ENCODE measurements around the gene ACTMAP.

GRCh38 chr19:40714441-40715299, 35.6 kb downstream of the ACTMAP start:
- TF ChIP-seq POLR2AphosphoS5 (IDR thresholded peaks at IDR 0.05; ENCODE audit: low read depth, low read length), result no peak
- no peak for TF ChIP-seq NFIC (IDR thresholded peaks at IDR 0.05; ENCODE audit: borderline replicate concordance)
- TF ChIP-seq USF1 (IDR thresholded peaks at IDR 0.05; ENCODE audit: borderline replicate concordance, low read depth), result no peak
- TF ChIP-seq TAF1 (IDR thresholded peaks at IDR 0.05; ENCODE audit: borderline replicate concordance, low read depth, low read length), result no peak; the same call in 1 of the 2 replicates
- TF ChIP-seq, protein P1, sequence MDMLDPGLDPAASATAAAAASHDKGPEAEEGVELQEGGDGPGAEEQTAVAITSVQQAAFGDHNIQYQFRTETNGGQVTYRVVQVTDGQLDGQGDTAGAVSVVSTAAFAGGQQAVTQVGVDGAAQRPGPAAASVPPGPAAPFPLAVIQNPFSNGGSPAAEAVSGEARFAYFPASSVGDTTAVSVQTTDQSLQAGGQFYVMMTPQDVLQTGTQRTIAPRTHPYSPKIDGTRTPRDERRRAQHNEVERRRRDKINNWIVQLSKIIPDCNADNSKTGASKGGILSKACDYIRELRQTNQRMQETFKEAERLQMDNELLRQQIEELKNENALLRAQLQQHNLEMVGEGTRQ (IDR thresholded peaks at IDR 0.05; ENCODE audit: borderline replicate concordance, low read depth, low read length), result no peak
- TF ChIP-seq MXI1 (IDR thresholded peaks at IDR 0.05; ENCODE audit: low read depth, low read length), result no peak; the same call in 1 of the 2 replicates
- TF ChIP-seq, protein P2, sequence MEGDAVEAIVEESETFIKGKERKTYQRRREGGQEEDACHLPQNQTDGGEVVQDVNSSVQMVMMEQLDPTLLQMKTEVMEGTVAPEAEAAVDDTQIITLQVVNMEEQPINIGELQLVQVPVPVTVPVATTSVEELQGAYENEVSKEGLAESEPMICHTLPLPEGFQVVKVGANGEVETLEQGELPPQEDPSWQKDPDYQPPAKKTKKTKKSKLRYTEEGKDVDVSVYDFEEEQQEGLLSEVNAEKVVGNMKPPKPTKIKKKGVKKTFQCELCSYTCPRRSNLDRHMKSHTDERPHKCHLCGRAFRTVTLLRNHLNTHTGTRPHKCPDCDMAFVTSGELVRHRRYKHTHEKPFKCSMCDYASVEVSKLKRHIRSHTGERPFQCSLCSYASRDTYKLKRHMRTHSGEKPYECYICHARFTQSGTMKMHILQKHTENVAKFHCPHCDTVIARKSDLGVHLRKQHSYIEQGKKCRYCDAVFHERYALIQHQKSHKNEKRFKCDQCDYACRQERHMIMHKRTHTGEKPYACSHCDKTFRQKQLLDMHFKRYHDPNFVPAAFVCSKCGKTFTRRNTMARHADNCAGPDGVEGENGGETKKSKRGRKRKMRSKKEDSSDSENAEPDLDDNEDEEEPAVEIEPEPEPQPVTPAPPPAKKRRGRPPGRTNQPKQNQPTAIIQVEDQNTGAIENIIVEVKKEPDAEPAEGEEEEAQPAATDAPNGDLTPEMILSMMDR (IDR thresholded peaks at IDR 0.05), result no peak
- TF ChIP-seq FOXJ3 (CRISPR knock-in tag; IDR thresholded peaks at IDR 0.05), result no peak
- 0 out of 4 replicates have a peak, but pooled peaks of 1 of the 2 experiments have one; percentile 14 for TF ChIP-seq EP300 (IDR thresholded peaks at IDR 0.05; ENCODE audit: borderline replicate concordance in 1 of 2, low read depth in 1 of 2, low read length in 1 of 2)
- TF ChIP-seq SIN3A (IDR thresholded peaks at IDR 0.05; ENCODE audit: borderline replicate concordance, low read depth, low read length), result no peak

All from SK-N-SH (cell line).